H1 (cell line): ENCODE data around the gene RAD51D. TPM values are rescaled to one million over a fixed set of nuclear protein-coding genes. Genes with fewer than 3 reads are reported as not detected.

Experiments used
- HDAC2 ChIP-seq, 2 experiments: fragments of 300-600 bp in 1 of 2; sonication (generic) in 1 of 2; IDR thresholded peaks; 2 replicates each; pipeline ENCODE4 v1.6.1; 2011 to 2012; ENCODE audit warnings: low read depth in 2 of 2, low read length in 2 of 2, mild to moderate bottlenecking in 2 of 2, moderate library complexity in 2 of 2, borderline replicate concordance in 1 of 2, inconsistent platforms in 1 of 2
- JUN ChIP-seq: IDR thresholded peaks from 2 replicates; pipeline ENCODE4 v1.6.1; 2011; ENCODE audit warnings: low read depth, mild to moderate bottlenecking, improper control_type of control experiment, low read length
- SP4 ChIP-seq: IDR thresholded peaks from 2 replicates; pipeline ENCODE4 v1.6.1; 2012; ENCODE audit warnings: low read length, inconsistent platforms
- polyA plus RNA-seq, 7 experiments: library from polyadenylated mRNA; depleted of rRNA in 3 of 7; stranded (reverse) in 5 of 7; unstranded in 2 of 7; fragments of >200 nt in 5 of 7; fragments of 200-250 nt in 2 of 7; gene quantifications; 1 replicate in 5 of 7; 2 replicates in 1 of 7; 4 replicates in 1 of 7; pipeline versions ENCODE4 v1.2.1 to v1.2.3, GENCODE V29; 2011 to 2013; ENCODE audit warnings: missing spikeins in 2 of 7, mixed read lengths in 2 of 7
- total RNA-seq: library from RNA; stranded (reverse); fragmentation: NEBNext Ultra II Directional; extraction: Animal tissue kit (Norgen Biotek cat#: 25700); gene quantifications from 2 replicates; pipeline ENCODE4 v1.2.1, GENCODE V29; 2021

The RAD51D gene
- total and polyA plus RNA-seq, 2 of the 8 experiments (the other 6 are each of a cell fraction or from before 2014, with no cell fraction given) = 10.2 to 12.9 TPM

GRCh38 chr17:35069311-35069710 is 50.3 kb downstream of the RAD51D start (continued):
- TF ChIP-seq JUN (no peak), SP4 (no peak), HDAC2 (IDR thresholded peaks at IDR 0.05; ENCODE audit: borderline replicate concordance in 1 of 2, low read depth in 2 of 2, low read length in 2 of 2) (no peak)
- TF ChIP-seq, all 59 proteins: peak for 0
